ENCODE results near the gene GNA14.
"Not testable (repeated sequence)": the region's sequence is repeated elsewhere in the genome, so short reads cannot be mapped to it uniquely, and the experiment has no call there.

Gene GNA14

DNA sequence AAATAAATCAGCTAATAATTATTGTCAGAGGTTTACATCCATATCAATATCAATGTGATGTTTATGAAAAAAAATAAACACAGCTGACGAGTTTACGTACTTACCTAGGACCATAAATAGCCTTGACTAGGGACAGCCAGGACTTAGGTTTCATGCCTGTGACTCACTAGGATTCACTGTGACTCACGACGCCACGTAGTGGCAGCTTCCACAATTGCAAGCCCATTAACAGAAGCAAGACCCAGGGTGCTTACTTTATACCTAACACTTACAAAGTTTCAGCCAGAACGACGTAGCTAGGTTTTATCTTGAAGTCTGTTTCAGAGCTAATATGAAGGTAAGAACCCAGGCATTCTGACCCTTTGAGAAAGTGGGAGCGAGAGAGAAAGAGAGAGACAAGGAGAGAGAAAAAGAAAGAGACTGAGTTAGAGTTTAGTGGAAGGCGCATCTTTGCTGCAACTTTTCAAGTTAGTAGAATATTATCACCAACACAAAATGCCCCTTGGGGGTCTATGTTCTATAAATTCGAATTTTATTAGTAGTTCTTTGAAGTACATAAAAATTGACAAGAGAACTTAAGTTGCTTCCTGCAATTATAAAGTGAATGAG lies 191.2 kb downstream of the GNA14 start:
- no peak overlapping the region for H3K4me3 ChIP-seq (ENCODE audit: low read depth in 1 of 2, low read length in 2 of 2)
- no peaks in the 10 kb centered on the region for H3K9me3 ChIP-seq (ENCODE audit: control insufficient read depth in 1 of 2, low read length in 2 of 2)
- H3K4me1 ChIP-seq (ENCODE audit: control insufficient read depth in 1 of 2, insufficient read depth in 2 of 2, low read length in 2 of 2) = peaks cover 0 to 11% of the 10 kb centered on the region in 2 donors
- H3K27ac ChIP-seq (ENCODE audit: low read length) = no peak overlapping the region
- H3K27me3 ChIP-seq (ENCODE audit: low read depth, low read length) = no peaks in the 10 kb centered on the region
- H3K36me3 ChIP-seq (ENCODE audit: control insufficient read depth in 1 of 2, insufficient read depth in 2 of 2, low read length in 2 of 2) = no peaks in the 10 kb centered on the region

DNA sequence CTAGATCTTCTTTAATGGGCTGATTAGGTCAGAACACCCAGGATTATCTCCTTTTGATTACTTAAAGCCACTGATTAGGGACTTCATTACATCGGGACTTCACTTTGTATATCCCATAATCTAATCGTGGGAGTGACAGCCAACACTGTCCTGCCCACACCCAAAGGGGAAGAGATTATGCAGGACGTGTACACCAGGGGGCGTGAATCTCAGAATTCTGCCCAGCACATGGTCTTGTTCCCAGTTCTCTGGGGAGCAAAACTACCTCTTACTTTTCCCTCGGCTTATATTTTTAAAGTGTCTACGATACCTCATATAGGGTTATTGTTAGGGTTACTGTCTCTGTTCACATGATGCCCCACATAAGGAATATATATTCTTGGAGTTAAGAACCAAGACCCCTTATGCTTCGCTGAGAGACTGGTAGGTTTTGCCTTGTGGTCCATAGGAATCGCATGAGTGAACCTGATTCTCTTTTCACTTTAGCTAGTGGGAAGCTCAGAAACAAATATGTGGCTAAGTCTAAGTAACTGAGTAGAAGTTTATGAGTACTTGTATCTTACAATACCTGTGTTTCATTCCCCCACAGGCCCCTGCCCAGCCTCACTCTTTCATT lies 192.7 kb downstream of the GNA14 start:
- Histone ChIP-seq H3K27ac (ENCODE audit: low read length) (no peak overlapping the region), H3K27me3 (ENCODE audit: low read depth, low read length) (no peaks in the 10 kb centered on the region), H3K4me3 (ENCODE audit: low read depth in 1 of 2, low read length in 2 of 2) (no peak overlapping the region), H3K4me1 (ENCODE audit: control insufficient read depth in 1 of 2, insufficient read depth in 2 of 2, low read length in 2 of 2) (peaks cover 0 to 11% of the 10 kb centered on the region in 2 donors), H3K9me3 (ENCODE audit: control insufficient read depth in 1 of 2, low read length in 2 of 2) (no peaks in the 10 kb centered on the region), H3K36me3 (ENCODE audit: control insufficient read depth in 1 of 2, insufficient read depth in 2 of 2, low read length in 2 of 2) (no peaks in the 10 kb centered on the region)

DNA sequence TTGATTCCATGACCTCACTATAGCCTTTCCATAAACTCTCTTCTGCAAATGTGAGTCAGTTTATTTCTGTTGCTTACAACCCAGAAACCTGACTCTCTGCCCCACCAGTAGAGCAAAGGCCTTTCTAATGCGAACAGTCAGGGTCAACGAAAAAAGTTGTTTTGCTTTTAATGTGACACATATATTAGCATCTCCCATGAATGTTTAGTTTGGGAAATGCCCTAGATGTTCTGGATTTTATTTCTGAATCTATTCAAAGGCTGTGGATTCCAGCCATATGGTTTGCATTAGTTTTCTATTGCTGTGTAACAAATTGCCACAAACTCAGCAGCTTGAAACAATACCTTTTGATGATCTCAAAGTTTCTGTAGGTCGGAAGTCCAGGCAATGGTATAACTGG lies 193.5 kb downstream of the GNA14 start:
- Histone ChIP-seq H3K27ac (ENCODE audit: low read length) (no peak overlapping the region), H3K4me3 (ENCODE audit: low read depth in 1 of 2, low read length in 2 of 2) (no peak overlapping the region), H3K36me3 (ENCODE audit: control insufficient read depth in 1 of 2, insufficient read depth in 2 of 2, low read length in 2 of 2) (no peaks in the 10 kb centered on the region), H3K27me3 (ENCODE audit: low read depth, low read length) (no peaks in the 10 kb centered on the region), H3K9me3 (ENCODE audit: control insufficient read depth in 1 of 2, low read length in 2 of 2) (no peaks in the 10 kb centered on the region), H3K4me1 (ENCODE audit: control insufficient read depth in 1 of 2, insufficient read depth in 2 of 2, low read length in 2 of 2) (peaks cover 0 to 11% of the 10 kb centered on the region in 2 donors)

DNA sequence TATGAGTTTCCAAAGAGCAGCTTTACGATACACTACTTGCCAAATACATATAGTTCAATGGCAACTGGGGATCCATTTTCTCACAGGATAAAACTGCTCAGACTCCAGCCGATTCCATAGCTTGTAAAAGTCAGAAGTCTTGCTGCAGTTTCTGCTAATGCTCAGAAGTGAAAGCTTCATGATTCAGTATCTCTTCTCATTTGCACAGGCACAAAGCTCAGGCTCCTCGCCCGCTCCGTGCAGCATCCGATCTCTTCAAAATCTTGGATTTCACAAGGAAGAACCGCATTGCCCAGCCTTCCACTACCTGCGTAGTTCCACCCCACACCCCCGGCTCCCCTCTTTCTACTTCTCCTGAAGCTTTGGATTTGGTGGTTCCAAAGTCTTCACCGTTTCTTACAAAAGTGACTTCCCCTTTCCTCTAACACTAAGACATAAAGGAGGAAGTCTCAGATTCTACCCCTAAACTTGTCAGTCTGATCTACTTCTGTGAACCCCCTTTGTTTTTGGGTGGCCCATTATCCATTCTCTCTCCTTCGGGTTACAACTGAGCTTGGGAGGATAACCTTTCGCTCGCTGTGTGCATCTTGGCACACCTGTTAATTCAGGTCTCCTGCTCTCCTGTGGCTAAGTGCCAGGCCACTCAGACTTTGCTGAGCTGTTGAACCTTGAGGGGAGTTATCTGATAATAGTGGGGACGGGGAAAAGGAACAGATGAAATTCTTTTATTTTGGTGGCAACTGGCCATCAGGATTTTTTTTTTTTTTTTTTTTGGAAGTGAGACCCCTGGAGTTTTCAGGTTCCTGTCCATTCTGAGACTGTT lies 194.1 kb downstream of the GNA14 start:
- Histone ChIP-seq H3K27ac (ENCODE audit: low read length) (no peak overlapping the region), H3K27me3 (ENCODE audit: low read depth, low read length) (no peaks in the 10 kb centered on the region), H3K4me1 (ENCODE audit: control insufficient read depth in 1 of 2, insufficient read depth in 2 of 2, low read length in 2 of 2) (peaks cover 0 to 11% of the 10 kb centered on the region in 2 donors), H3K9me3 (ENCODE audit: control insufficient read depth in 1 of 2, low read length in 2 of 2) (no peaks in the 10 kb centered on the region), H3K4me3 (ENCODE audit: low read depth in 1 of 2, low read length in 2 of 2) (no peak overlapping the region), H3K36me3 (ENCODE audit: control insufficient read depth in 1 of 2, insufficient read depth in 2 of 2, low read length in 2 of 2) (no peaks in the 10 kb centered on the region)

DNA sequence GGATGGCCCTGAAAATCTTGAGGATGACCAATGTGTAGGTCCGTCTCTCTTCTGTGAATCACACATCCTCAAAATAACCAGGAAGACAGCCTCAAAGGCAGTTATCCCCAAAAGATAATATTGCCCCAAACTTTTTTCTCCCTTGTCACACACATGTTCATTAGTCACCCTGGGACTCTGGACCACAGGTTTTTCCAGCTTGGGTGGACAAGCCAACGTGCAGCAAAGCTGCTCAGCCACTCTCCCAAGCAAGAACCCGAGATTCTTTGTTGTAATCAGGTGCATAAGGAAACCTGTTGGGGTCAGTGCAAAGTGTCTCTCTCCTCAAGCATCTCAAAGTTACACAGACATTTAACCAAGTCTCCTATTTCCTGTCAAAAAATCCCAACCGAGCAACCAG lies 196.6 kb downstream of the GNA14 start:
- Histone ChIP-seq H3K27me3 (ENCODE audit: low read depth, low read length) (no peaks in the 10 kb centered on the region), H3K27ac (ENCODE audit: low read length) (no peak overlapping the region), H3K4me1 (ENCODE audit: control insufficient read depth in 1 of 2, insufficient read depth in 2 of 2, low read length in 2 of 2) (no peaks in the 10 kb centered on the region), H3K4me3 (ENCODE audit: low read depth in 1 of 2, low read length in 2 of 2) (no peak overlapping the region), H3K9me3 (ENCODE audit: control insufficient read depth in 1 of 2, low read length in 2 of 2) (peaks cover 0 to 4% of the 10 kb centered on the region in 2 donors), H3K36me3 (ENCODE audit: control insufficient read depth in 1 of 2, insufficient read depth in 2 of 2, low read length in 2 of 2) (no peaks in the 10 kb centered on the region)

DNA sequence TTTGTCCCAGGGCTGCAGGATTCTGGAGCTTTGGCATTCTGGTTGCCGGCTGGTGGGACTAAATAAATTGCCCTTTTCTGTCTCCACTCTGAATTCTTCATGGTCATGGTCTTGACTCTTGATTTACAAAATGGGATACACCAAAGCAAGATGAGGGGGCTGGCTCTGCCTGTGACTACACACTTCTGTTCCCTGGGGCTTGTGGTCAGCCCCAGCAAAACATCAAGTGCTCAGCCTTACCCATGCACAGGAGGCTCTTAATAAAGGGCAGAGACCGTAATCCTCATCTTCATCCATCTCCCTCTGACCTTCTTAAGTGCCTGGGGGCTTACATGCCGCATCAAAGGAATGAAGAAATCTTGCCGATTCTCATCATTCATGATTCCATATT lies 198.0 kb downstream of the GNA14 start:
- no peak overlapping the region for H3K27ac ChIP-seq (ENCODE audit: low read length)
- H3K27me3 ChIP-seq (ENCODE audit: low read depth, low read length) = no peaks in the 10 kb centered on the region
- H3K9me3 ChIP-seq (ENCODE audit: control insufficient read depth in 1 of 2, low read length in 2 of 2) = peaks cover 0 to 4% of the 10 kb centered on the region in 2 donors
- no peaks in the 10 kb centered on the region for H3K4me1 ChIP-seq (ENCODE audit: control insufficient read depth in 1 of 2, insufficient read depth in 2 of 2, low read length in 2 of 2)
- H3K36me3 ChIP-seq (ENCODE audit: control insufficient read depth in 1 of 2, insufficient read depth in 2 of 2, low read length in 2 of 2) = no peaks in the 10 kb centered on the region
- H3K4me3 ChIP-seq (ENCODE audit: low read depth in 1 of 2, low read length in 2 of 2) = no peak overlapping the region

DNA sequence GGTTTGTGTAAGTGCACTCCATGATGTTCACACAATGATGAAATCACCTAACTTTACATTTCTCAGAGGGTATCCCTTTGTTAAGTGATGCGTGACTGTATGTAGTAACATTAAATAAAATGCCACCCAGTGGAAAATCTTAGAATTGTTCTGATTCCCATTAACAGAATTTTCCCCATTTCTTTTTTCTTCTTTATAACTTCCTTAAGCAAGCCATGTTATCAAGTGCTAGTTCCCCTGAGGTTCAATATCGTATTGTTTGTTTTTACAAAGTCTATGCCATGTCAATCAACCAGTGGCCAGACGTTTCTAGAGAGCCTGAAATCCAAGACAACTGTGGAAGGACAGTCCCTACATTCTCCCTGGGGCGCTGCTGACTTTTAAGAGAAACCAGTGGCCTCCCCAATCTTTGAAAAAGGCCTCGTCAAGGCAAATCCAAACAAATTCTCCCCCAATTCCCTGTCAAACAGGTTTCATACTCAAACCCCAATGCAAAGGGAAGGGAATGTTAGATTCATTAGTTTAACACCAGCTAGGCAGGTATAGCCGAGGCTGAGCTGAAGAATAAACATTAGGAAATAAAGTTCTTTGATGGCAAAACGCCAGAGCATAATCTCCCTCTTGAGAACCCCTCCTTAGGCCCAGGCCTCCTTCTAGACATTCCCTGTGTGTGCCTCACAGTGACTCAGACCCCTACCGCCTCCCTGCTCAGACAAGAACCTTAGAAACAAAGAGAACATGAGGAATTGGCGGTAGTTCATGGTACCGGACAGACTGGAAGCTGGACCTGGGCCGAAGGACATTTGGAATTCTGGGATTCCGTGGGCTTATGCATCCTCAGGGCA lies 198.7 kb downstream of the GNA14 start:
- no peaks in the 10 kb centered on the region for H3K27me3 ChIP-seq (ENCODE audit: low read depth, low read length)
- no peak overlapping the region for H3K4me3 ChIP-seq (ENCODE audit: low read depth in 1 of 2, low read length in 2 of 2)
- no peak overlapping the region for H3K27ac ChIP-seq (ENCODE audit: low read length)
- H3K4me1 ChIP-seq (ENCODE audit: control insufficient read depth in 1 of 2, insufficient read depth in 2 of 2, low read length in 2 of 2) = no peaks in the 10 kb centered on the region
- H3K36me3 ChIP-seq (ENCODE audit: control insufficient read depth in 1 of 2, insufficient read depth in 2 of 2, low read length in 2 of 2) = no peaks in the 10 kb centered on the region
- H3K9me3 ChIP-seq (ENCODE audit: control insufficient read depth in 1 of 2, low read length in 2 of 2) = peaks cover 0 to 4% of the 10 kb centered on the region in 2 donors

DNA sequence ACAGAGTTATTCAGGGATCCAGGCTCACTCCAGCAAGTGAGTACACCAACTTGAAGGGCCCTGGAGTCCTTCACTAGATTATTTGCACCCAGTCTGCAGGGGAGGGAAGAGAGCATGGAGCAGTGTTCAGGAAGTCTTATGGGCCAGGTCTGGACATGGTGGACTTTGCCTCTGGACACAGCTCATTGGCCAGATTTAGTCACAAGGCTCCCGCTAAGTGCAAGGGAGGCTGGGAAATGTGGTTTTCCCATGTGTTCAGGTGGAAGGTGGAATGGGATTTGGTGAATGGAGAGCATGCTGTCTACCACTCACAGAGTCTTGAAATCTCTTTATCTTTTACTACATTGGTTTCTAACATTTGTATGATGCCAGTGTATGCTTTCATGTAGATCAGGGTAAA lies 200.5 kb downstream of the GNA14 start:
- Histone ChIP-seq H3K36me3 (ENCODE audit: control insufficient read depth in 1 of 2, insufficient read depth in 2 of 2, low read length in 2 of 2) (no peaks in the 10 kb centered on the region), H3K27ac (ENCODE audit: low read length) (no peak overlapping the region), H3K4me1 (ENCODE audit: control insufficient read depth in 1 of 2, insufficient read depth in 2 of 2, low read length in 2 of 2) (no peaks in the 10 kb centered on the region), H3K4me3 (ENCODE audit: low read depth in 1 of 2, low read length in 2 of 2) (no peak overlapping the region), H3K9me3 (ENCODE audit: control insufficient read depth in 1 of 2, low read length in 2 of 2) (peaks cover 0 to 4% of the 10 kb centered on the region in 2 donors), H3K27me3 (ENCODE audit: low read depth, low read length) (no peaks in the 10 kb centered on the region)

DNA sequence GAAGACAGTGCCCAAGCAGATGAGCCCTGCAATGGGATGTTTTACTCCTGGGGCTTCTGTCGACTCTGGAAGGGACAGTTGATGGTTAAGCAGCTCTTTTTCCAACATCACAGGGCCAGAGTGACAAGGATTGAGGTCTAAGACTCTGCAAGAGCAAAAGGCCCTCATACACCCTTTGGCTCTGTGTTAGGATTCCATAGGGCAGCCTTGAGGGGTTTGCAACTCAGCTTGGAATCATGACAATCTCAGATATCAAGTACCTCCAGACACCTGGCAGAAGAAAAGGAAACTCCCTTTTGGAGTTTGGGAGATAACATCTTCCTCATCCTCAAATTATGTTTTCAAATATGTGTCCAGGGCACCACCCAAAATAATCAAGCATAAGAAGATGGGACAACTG lies 205.7 kb downstream of the GNA14 start:
- Histone ChIP-seq H3K27ac (ENCODE audit: low read length) (no peak overlapping the region), H3K4me3 (ENCODE audit: low read depth in 1 of 2, low read length in 2 of 2) (no peak overlapping the region), H3K27me3 (ENCODE audit: low read depth, low read length) (no peaks in the 10 kb centered on the region), H3K9me3 (ENCODE audit: control insufficient read depth in 1 of 2, low read length in 2 of 2) (peaks cover 0 to under 1% of the 10 kb centered on the region in 2 donors), H3K4me1 (ENCODE audit: control insufficient read depth in 1 of 2, insufficient read depth in 2 of 2, low read length in 2 of 2) (no peaks in the 10 kb centered on the region), H3K36me3 (ENCODE audit: control insufficient read depth in 1 of 2, insufficient read depth in 2 of 2, low read length in 2 of 2) (no peaks in the 10 kb centered on the region)

DNA sequence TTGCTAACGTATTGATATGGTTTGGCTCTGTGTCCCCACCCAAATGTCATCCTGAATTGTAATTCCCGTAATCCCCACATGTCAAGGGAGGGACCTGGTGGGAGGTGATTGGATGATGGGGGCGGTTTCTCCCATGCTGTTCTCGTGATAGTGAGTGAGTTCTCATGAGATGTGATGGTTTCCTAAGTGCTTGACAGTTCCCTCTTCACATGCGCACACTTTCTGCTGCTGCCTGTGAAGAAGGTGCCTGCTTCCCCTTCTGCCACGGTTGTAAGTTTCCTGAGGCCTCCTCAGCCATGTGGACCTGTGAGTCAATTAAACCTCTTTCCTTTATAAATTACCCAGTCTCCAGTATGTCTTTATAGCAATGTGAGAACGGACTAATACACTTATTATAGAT lies 207.0 kb downstream of the GNA14 start:
- not testable (repeated sequence) for H3K36me3 ChIP-seq (ENCODE audit: control insufficient read depth in 1 of 2, insufficient read depth in 2 of 2, low read length in 2 of 2); H3K9me3 ChIP-seq (ENCODE audit: control insufficient read depth in 1 of 2, low read length in 2 of 2); H3K27me3 ChIP-seq (ENCODE audit: low read depth, low read length); H3K4me3 ChIP-seq (ENCODE audit: low read depth in 1 of 2, low read length in 2 of 2); H3K4me1 ChIP-seq (ENCODE audit: control insufficient read depth in 1 of 2, insufficient read depth in 2 of 2, low read length in 2 of 2); H3K27ac ChIP-seq (ENCODE audit: low read length)

DNA sequence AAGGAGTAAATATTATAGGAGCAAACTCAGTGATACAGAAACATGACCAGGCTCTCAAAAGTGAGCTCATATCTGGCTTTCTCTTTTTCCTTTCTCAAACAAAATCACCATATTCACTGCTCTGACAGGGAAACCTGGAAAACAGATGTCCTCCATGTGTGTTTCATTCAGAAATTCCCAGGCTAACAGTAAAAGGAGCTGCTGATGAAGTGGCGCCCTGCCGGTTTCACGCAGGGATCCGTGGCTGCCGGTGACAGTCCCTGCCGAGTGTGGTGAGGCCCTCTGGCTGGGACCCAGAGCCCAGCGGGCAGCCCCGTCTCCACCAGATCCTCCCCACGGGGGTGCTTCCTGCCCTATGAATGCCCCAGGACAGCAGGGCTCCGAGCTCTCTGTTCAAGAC lies 208.1 kb downstream of the GNA14 start:
- H3K27me3 ChIP-seq (ENCODE audit: low read depth, low read length) = no peaks in the 10 kb centered on the region
- H3K27ac ChIP-seq (ENCODE audit: low read length) = no peak overlapping the region
- H3K9me3 ChIP-seq (ENCODE audit: control insufficient read depth in 1 of 2, low read length in 2 of 2) = no peaks in the 10 kb centered on the region
- no peak overlapping the region for H3K4me3 ChIP-seq (ENCODE audit: low read depth in 1 of 2, low read length in 2 of 2)
- H3K36me3 ChIP-seq (ENCODE audit: control insufficient read depth in 1 of 2, insufficient read depth in 2 of 2, low read length in 2 of 2) = no peaks in the 10 kb centered on the region
- peaks cover 0 to 7% of the 10 kb centered on the region in 2 donors for H3K4me1 ChIP-seq (ENCODE audit: control insufficient read depth in 1 of 2, insufficient read depth in 2 of 2, low read length in 2 of 2)

Measured in muscle layer of duodenum (tissue), 2 donors.